Fibroblast of the aortic adventitia (primary cell): Measurements from ENCODE around the gene MAGI2. TPM values are rescaled to one million over a fixed set of nuclear protein-coding genes. Genes with fewer than 3 reads are reported as not detected.

ENCODE experiments used
- DNase-seq: peaks from one replicate; pipeline ENCODE4 v3.0.0-alpha.2; 2010; ENCODE audit warnings: low read depth
- H3K4me3 ChIP-seq: 2 replicates; pipeline ENCODE4 v1.5.1; 2011; ENCODE audit warnings: low read depth, mild to moderate bottlenecking, control low read depth, low read length, moderate library complexity
- total RNA-seq: library from RNA; depleted of rRNA; stranded (reverse); fragments of >200 nt; gene quantifications from 2 replicates; pipeline ENCODE4 v1.2.3, GENCODE V29; 2012; ENCODE audit warnings: low replicate concordance
- TF ChIP-seq, protein P1 (sequence below): IDR thresholded peaks from 2 replicates; pipeline ENCODE4 v1.5.1; 2011; ENCODE audit warnings: mild to moderate bottlenecking, low read length, control low read depth, inconsistent platforms; ENCODE audit not compliant: insufficient read depth

MAGI2 gene
- total RNA-seq, 1 donor: 25.5 TPM

DNA sequence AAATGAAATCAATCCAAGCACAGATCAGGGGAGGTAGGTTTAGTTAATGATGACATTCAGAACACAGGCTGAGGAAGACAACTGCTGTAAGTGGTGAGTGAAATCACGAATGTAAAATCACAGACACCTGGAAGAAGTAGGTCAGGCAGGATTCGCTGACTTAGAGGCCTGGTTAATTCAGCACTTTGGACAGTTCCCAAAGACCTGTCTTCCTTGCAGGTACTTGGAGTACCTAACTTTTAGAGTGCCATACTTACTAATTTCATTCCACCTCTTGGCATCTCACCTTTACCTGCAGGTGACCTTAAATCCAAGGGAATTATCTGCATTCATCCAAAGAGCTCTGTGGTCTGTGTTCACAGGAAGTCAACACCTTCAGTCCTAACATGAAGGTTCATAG lies 832.5 kb downstream of the MAGI2 start:
- H3K4me3 ChIP-seq: no peak overlapping the region
- peak; percentile 9 for DNase-seq
- TF ChIP-seq, protein P1, sequence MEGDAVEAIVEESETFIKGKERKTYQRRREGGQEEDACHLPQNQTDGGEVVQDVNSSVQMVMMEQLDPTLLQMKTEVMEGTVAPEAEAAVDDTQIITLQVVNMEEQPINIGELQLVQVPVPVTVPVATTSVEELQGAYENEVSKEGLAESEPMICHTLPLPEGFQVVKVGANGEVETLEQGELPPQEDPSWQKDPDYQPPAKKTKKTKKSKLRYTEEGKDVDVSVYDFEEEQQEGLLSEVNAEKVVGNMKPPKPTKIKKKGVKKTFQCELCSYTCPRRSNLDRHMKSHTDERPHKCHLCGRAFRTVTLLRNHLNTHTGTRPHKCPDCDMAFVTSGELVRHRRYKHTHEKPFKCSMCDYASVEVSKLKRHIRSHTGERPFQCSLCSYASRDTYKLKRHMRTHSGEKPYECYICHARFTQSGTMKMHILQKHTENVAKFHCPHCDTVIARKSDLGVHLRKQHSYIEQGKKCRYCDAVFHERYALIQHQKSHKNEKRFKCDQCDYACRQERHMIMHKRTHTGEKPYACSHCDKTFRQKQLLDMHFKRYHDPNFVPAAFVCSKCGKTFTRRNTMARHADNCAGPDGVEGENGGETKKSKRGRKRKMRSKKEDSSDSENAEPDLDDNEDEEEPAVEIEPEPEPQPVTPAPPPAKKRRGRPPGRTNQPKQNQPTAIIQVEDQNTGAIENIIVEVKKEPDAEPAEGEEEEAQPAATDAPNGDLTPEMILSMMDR: no peak

DNA sequence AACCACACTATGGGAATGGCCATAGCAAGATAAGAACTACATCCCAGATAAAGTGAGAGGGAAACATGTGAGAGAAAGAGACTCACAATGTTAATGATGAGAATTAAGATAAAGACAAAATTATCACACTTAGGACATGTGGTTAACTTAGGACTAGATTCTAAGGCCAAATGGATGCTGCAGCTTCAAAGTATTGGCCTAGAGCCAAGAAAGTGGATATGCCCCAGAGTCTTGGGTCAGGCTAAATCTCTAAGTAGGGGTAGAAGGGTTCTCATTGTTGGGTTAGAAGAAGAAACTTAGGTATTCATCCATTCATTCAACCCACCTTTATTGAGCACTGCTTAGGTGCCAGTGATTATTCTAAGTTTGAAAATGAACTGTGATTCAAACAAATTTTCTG lies 836.9 kb downstream of the MAGI2 start:
- TF ChIP-seq, protein P1: no peak
- H3K4me3 ChIP-seq: no peak overlapping the region
- DNase-seq: no peak

- no peak for DNase-seq
- TF ChIP-seq, protein P1: no peak
- no peak overlapping the region for H3K4me3 ChIP-seq
Observed at GRCh38 chr7:78609281-78609680, 844.2 kb downstream of the MAGI2 start.

DNA sequence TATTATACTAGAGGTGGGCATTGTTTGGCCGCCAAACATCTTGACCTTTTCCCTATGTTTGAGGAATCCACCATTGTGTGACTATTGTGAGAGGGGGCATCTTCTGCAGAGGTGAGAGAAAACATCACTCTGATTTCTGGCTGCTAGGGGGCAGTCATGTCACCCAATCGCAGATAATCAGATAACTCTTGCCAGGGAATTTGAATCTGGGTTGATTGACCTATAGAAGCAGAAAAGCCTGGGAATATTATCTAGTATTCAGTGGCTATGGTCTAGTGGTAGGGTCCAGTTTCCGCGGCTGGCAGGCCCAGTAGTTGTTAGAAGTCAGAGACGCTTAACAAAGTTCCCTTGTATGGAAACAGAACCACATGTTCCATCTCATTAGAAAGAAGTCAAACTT lies 846.4 kb downstream of the MAGI2 start:
- no peak overlapping the region for H3K4me3 ChIP-seq
- DNase-seq: no peak
- TF ChIP-seq, protein P1: no peak

DNA sequence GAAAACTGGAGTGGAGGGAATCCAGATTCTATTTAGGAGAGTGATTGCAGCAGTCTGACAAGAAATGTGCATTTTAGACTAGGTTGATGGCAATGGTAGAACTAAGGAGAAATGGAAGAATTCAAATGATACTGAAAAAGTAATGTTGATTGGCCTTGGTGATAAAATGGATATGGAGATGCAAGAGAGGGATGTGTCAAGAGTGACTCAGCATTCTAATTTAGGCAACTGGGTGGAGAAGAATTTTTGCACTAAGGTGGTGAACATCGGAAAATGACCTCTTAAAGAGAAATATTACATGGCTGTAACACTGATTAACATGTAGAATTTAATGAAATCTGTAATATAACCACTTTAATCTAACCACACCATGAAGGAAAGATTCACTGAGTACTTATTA lies 848.3 kb downstream of the MAGI2 start:
- TF ChIP-seq, protein P1: no peak
- peak; percentile 18 for DNase-seq
- H3K4me3 ChIP-seq: no peak overlapping the region

- TF ChIP-seq, protein P1: no peak
- H3K4me3 ChIP-seq: no peak overlapping the region
- DNase-seq: no peak
Observed at GRCh38 chr7:78601728-78602127, 851.7 kb downstream of the MAGI2 start.

DNA sequence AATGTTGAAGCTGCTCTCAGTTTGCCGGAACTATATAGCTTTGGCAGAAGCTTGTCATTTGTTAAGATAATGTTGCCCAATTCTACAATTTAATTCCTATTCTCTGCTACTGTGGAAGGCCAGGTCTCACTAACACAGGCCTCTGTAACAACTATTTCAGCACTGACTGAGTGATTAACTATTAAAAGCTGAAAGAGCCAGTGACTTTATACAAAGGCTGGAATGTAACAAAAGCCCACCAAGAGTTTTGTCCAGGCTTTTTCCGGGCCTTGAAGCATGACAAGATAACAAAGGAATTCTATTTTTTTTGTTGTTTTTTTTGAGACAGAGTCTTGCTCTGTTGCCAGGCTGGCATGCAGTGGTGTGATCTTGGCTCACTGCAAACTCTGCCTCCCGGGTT lies 859.3 kb downstream of the MAGI2 start:
- TF ChIP-seq, protein P1: no peak
- H3K4me3 ChIP-seq: no peak overlapping the region
- DNase-seq: no peak
